ENCODE data around the gene IPO8.
"Not testable (repeated sequence)": the region's sequence is repeated elsewhere in the genome, so short reads cannot be mapped to it uniquely, and the experiment has no call there.

IPO8 gene

DNA sequence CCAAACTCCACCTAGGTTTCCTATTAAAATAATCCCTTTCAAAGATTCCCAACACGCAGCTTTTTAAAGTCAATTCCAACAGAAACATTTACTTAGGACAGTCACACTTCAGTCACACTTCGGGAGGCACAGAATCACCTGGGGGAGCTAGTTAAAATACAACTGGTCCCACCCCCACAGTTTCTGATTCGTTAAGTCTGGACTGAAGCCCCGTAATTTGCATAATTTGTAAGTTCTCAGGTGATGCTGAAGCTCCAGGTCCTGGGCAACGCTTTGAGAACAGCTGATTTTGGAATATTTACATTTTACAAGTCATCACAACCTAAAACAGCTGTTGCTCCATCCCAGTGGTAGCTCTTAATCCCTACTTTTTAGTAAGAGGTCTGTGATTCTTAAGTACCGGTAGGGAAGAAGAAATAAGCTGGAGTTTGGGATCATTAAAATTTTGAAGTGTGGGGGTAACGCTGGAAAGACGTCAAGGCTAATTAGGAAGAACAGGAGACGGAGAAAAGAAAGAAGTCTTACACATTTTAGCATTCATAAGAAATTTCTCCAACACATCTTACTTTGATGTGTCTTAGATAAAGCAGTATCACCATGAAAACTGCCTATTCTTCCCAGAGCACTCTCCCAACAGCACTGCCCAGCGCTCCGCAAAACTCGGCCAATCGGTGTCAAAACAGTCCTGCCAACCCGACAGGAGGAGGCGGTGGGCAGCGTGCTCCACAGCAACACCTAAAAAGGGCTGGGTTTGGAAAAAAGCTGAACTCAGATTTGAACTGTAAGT is 1.1 kb downstream of the IPO8 start:
- peak overlapping the region; percentile 75 for H3K4me3 ChIP-seq (ENCODE audit: low read length)
- no peak for DNase-seq (ENCODE audit: low read depth, low spot score)

DNA sequence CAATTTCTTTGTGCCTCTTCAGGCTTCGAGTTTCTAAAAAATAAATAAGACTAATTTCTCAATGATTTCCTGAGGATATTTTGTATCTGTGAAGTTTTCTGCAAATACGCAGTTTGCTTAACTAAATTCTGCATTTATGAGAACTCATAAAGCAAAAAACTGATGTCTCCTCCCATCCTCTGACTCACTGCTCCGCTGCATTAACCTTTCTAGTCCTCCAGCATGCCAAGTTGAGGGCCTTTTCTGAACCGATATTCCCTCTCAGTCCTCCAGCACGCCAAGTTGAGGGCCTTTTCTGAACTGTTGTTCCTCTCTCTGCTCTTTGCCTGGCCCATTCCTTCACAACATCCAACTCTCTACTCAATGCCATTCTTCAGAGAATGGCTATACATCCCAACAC is 3.2 kb downstream of the IPO8 start:
- no peak overlapping the region for H3K4me3 ChIP-seq (ENCODE audit: low read length)

DNA sequence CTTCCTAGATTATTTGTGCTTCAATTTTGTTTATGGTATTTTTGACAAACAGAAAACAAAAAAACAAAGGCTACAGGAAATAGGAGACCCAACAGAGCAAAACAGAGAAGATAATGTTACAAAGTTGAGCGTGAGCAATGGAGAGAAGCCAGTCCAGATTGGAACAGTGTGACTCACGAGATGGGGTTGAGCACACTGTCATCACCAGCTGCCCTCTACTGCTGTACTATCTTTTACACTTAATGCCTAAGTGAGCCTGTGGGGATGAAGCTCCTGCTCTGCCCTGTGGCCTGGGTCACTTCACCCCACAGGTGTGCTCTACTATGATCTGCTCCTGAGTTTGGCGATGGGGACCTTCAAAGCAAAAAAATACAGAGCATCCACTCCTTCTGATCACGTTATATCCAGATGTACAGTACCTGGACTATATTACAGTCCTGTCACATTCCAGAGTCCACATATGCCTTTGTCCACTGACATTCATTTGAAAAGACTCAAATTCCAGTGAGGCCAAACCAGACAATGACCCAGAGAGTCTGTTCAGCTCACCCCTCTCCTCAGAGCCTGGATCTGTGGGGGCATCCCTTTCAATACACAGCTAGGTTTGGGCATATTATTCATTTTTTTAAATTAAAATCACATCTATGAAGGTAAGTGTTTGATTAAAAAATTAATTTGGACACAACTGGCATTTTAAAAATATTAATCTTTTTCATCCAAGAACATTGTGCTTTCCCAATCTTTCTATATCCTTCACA is 4.4 kb downstream of the IPO8 start:
- no peak for DNase-seq (ENCODE audit: low read depth, low spot score)
- no peak overlapping the region for H3K4me3 ChIP-seq (ENCODE audit: low read length)

More for the DNA sequence above, 3.2 kb downstream of the IPO8 start:
- no peak for DNase-seq (ENCODE audit: low read depth, low spot score)

DNA sequence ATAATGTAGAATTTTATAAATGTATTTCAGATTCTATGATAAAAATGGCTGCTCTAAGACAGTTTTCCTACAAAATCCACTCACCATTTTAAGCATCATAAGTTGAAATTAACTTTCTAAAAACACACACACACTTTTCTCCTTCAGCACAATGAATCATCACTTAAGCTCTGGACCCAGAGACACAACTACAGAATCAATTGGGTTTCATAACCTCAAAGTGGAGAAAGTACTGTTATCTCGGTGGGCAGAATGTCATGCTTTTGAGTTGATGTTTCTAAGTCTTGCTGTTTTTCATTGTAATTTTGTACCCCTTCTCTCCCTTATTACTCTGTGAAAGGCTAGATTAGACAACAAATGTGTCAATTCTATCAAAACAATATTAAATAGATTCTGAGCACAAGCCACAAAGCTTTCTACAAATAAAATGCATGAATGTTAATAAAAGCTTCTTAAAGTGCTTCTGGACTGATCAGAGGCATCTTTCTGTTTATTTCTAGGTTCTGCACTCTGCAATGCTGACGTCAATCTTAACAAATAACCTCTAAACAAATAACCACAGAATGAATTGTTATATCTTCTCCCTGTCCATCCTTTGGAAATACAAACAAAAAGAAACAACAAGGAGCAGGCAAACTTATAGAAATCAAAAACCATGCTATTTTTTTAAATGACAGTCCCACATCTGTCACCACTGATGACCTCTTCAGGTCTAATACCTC is 8.2 kb downstream of the IPO8 start:
- H3K4me3 ChIP-seq (ENCODE audit: low read length), result no peak overlapping the region
- DNase-seq (ENCODE audit: low read depth, low spot score), result no peak

DNA sequence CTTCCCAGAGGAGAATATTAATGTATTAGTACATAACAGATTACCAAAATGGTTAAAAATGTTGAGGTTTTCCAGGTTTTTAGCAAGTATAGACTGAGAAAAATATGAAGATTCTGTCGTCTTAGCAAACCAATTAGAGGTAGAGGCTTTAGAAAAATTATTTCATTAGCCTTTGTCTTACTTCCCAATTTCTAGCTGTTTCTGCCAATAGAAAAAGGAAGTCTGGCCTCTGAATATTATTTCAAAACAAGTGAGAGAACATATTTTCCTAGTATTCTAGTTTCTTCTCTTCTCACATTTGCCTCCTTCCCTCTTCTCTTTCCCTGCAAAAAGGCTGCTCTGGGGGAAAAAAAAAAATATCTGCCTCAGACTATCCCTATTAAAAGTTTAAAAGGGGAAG is 16.4 kb downstream of the IPO8 start:
- no peak for DNase-seq (ENCODE audit: low read depth, low spot score)
- no peak overlapping the region for H3K4me3 ChIP-seq (ENCODE audit: low read length)

DNA sequence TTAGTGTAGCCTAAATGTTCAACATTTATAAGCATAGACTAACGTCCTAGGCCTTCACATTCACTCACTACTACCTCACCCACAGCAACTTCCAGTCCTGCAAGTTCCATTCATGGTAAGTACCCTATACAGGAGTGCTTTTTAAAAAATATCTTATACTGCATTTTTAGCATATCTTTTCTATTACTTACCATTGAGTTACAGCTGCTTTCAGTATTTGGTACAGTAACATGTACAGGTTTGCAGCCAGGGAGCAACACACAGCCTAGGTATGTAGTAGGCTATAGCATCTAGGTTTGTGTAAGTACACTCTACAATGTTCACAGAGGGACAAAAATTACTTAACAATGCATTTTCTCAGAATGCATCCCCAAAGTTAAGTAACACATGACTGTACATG is 17.4 kb downstream of the IPO8 start:
- H3K4me3 ChIP-seq (ENCODE audit: low read length), result no peak overlapping the region

DNA sequence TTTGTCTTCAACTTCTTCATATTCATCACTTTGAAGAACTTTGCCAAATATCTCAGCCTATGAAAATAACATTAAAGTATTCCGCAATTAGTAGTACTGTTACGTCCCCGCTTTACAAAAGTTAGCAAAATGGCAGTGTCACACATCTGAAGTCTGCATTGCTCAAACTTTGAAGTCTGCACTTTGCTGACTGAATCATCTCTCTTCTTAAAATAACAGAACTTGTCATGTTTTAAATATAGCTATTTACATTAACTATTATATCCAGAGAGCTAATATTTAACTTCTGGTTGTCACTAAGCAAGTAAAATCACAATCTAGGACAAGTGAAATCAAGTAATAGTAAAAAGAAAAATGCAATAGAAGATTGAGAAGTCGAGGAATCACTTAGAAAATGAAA is 34.5 kb downstream of the IPO8 start:
- no peak for DNase-seq (ENCODE audit: low read depth, low spot score)
- H3K4me3 ChIP-seq (ENCODE audit: low read length), result no peak overlapping the region

More for the DNA sequence above, 17.4 kb downstream of the IPO8 start:
- DNase-seq (ENCODE audit: low read depth, low spot score), result no peak

DNA sequence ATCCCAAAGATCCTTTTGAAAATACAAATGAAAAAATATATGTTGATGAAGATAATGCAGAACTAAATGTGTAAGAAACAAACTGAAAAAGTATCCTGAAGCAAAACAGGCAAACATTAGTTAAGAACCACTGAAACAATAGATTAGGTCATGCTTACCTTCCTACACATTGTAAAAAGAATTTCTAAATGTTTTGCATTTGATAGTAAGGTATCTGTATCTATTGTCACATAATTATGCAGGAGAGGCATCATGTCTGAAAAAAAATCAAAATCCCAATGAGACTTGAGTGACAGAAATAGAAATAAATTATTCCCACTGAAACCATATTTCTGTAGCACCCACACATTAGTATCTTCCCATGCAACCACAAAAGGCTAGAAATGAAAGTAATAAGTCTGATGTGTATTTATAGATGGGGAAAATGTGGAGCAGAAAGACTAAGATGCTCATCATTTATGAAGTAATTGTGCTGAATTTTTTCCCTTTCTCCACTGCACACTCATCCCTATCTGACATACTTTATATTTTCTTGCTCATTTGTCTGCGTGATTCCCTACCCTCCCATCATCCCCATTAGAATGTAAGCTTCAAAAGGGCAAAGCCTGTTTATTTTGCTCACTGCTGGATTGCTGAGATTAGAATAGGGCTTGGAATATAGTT is 43.5 kb downstream of the IPO8 start:
- no peak overlapping the region for H3K4me3 ChIP-seq (ENCODE audit: low read length)
- no peak for DNase-seq (ENCODE audit: low read depth, low spot score)

DNA sequence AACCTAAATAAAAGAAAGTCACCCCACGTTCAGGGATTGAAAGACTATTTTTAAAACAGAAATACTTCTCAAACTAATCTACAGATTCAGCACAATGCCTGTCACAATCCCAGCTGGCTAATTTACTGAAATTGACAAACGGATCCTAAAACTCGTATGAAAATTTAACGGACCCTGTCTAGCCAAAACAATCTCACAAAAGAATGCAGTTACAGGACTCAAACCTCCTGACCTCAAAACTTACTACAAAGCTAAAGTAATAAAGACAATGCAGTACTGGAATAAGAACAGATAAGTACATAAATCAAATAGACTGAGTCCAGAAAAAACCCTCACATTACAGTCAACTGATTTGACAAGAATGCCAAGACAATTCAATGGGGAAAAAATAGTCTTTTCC is 48.8 kb downstream of the IPO8 start:
- DNase-seq (ENCODE audit: low read depth, low spot score), result no peak
- H3K4me3 ChIP-seq (ENCODE audit: low read length), result no peak overlapping the region

DNA sequence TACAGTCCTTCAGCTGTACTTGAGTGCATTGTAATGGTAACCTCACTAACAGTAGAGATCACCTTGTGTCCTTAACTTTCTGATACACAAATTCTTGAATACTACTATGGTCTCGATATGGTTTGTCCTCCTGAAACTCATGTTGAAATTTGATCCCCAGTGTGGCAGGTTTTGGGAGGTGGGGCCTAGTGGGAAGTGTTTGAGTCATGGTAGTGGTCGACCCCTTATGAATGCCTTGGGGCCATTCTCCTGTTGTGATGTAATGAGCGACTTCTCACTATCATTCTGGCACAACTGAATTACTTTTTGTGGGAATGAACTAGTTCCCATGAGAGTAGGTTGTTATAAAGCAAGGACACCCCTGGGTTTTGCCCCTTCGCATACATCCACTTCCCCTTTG is 52.3 kb downstream of the IPO8 start:
- no peak overlapping the region for H3K4me3 ChIP-seq (ENCODE audit: low read length)
- DNase-seq (ENCODE audit: low read depth, low spot score), result no peak

DNA sequence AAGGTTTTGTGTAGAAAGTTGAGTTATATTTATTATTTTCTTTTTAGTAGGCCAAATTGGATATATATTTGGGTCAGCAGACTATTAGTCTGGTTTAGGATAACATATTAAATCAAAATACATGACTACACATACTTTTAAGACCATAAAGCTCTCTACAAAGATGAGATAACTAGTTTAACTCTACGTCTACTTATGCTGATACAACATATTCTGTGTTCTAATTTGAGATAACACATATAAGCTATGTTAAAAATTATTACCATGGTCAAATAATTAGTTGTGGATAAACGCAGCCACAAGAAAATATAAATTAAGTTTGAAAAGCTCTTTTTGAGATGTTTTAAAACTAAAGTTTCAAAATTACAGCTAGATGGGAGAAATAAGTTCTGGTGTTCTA is 55.3 kb downstream of the IPO8 start:
- H3K4me3 ChIP-seq (ENCODE audit: low read length), result no peak overlapping the region
- no peak for DNase-seq (ENCODE audit: low read depth, low spot score)

DNA sequence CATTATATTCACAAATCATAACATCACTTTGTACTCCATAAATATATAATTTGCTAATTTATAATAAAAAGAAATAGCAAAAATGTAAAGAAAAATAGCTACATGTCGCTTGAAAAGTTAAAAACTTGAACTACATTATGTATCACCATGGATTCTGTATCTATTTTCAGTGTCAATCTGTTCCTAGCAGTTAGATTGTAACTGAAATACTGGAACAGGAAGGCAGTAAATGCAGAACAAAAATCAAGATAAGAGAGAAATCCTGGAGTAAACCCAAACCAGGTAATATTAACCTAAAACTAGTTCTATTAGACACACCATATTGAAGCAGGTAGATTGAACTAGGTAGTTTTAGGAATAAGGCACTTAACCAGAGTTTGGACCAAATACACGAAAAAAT is 60.3 kb downstream of the IPO8 start:
- no peak for DNase-seq (ENCODE audit: low read depth, low spot score)
- no peak overlapping the region for H3K4me3 ChIP-seq (ENCODE audit: low read length)

DNA sequence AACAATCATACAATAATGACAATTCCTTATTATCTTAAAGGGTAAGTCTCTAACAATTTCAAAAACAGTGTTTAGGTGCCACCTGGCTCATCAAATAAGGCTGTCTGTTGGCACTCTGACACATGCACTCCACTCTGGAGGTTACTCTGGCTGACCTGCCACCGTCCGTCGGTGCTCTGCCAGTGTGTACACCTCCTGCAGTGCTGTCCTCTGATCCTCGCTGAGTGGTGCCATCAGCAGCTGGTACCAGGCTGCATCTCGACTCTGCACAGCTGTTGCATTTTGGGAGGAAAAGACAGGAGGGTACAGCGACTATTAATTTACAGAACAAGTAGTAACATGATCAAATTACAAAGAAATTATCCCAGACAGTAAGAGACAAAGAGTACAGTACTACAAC is 63.9 kb downstream of the IPO8 start:
- no peak overlapping the region for H3K4me3 ChIP-seq (ENCODE audit: low read length)
- DNase-seq (ENCODE audit: low read depth, low spot score), result no peak

DNA sequence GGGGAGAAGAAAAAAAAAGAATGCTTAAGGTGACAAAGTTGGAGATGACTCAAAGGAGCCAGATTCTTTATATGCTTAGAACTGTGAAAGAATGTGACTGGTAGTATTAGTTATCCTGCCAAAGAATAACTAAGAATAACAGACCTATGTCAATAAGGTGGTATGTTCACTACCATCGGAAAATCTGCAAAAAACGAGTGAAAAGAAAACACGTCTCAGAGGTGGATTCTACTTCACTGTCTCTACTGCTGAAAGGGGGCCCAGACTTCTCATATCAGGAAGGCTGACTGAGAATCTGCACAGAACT is 64.7 kb downstream of the IPO8 start:
- no peak for DNase-seq (ENCODE audit: low read depth, low spot score)
- no peak overlapping the region for H3K4me3 ChIP-seq (ENCODE audit: low read length)

DNA sequence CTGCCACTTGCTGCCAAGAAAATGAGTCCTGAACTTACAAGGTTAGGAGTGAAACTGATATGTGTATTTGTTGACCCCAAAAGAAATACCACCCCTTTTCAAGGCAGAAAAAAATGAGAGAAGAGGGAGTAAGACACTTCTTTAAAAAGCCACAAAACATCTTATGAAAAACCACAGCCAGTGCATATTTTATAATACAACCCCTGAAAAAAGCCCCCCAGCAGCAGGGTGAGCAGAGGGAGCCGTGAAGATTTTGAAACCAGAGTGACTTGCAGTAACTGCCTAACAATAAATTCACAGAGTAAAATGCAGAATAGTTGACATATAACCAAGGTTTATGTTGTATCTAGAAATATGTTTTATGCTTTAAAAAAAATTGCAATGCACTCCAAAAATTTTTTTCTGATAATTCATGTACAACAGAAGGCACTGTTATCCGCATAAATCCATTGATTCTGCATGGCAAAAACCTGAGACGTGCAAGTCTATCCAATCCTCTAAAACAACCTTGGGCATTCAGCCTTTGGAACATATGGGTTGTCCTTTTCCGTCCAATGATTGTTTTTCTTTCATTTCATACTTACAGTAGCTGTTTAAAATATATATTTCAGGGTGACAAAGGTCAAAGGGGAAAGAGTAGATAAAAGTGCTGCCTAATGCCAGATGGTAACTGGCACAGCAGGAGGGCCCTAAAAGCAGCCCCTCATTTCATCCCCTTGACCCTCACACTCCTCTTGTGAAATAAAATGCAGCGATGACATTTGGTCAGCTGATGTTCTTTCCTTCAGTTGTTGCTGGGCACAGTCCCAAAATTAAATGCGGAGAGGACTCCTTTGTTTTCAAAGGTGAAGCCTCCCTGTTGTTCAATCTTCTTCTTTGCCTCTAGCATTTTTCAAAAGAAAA is 65.3 kb downstream of the IPO8 start:
- no peak overlapping the region for H3K4me3 ChIP-seq (ENCODE audit: low read length)
- DNase-seq (ENCODE audit: low read depth, low spot score), result no peak

DNA sequence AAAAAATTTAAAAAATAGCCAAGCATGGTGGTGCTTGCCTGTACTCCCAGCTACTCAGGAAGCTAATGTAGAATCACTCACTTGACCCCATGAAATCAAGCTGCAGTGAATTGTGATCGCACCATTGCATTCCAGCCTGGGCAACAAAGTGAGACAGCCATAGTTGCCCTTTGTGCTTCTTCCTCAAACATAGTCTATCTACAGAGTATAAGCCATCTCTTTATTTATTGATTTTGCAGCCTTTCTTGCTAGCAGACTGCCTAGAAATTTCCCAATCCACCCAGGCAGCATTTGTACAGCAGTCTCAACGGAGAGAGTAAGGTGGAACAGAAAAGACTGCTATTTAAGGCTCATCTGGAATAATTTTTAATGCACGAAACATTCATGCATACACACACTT is 68.8 kb downstream of the IPO8 start:
- H3K4me3 ChIP-seq (ENCODE audit: low read length), result no peak overlapping the region
- no peak for DNase-seq (ENCODE audit: low read depth, low spot score)

DNA sequence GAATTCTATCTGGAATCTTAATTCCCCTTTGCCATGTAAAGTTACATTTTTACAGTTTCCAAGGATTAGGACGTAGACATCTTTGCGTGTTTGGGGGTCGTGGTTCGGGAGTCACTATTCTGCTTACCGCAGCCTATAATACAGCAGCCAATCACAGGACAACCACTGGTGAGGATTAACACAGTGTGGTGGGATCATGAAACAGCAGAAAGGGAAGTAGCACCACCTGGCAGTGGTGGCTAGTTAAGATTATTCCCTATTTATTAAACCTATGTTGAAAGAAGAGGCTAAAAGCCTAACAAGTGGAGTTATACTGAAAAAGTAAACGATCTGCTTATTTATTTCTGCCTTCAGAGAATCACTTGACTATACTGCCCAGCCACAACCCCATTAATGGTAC is 71.7 kb downstream of the IPO8 start:
- no peak for DNase-seq (ENCODE audit: low read depth, low spot score)
- no peak overlapping the region for H3K4me3 ChIP-seq (ENCODE audit: low read length)

DNA sequence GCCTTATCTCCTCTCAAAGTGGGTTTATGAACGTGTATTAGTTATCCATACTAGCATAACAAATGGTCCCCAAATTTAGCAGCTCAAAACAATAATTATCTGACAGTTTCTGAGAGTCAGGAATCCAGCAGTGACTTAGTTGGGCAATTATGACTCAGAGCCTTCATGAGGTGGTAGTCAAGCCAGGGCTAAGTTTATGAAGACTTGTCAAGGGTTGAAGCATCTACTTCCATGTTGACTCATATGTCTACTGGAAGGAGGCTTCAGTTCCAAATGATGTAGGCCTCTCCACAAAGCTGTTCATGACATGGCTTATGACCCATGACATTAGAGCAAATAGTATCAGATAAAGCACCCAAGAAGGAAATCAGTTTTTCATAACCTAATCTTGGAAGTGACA is 73.2 kb downstream of the IPO8 start:
- H3K4me3 ChIP-seq (ENCODE audit: low read length), result no peak overlapping the region
- DNase-seq (ENCODE audit: low read depth, low spot score), result no peak

DNA sequence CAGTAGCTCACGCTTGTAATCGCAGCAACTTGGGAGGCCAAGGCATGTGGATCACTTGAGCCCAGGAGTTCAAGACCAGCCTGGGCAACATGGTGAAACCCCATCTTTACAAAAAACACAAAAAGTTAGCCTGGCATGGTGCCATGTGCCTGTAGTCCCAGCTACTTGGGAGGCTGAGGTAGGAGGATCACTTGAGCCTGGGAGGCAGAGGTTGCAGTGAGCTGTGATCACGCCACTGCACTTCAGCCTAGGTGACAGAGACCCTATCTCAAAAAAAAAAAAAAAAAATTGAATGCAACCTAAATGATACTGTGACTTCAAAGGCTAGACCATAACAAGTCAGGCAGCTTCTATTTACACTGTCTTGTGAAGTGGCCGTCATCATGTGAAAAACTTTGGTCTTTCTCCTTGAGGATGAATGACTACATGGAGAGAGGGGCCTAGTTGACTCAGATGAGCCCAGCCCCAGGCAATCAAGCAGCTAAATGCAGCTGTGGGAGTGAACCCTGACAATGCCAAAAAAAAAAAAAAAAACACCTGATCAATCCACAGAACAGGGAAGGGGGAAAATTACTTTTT is 73.9 kb downstream of the IPO8 start:
- H3K4me3 ChIP-seq (ENCODE audit: low read length); DNase-seq (ENCODE audit: low read depth, low spot score): not testable (repeated sequence)

All from Jurkat, Clone E6-1 (cell line).